SK-N-MC (cell line): Measurements from ENCODE around the gene SRCIN1.

Experiments
- EZH2 ChIP-seq: fragments of 200-600 bp; sonication (generic); IDR thresholded peaks from one replicate; pipeline ENCODE4 v1.6.1; 2017; ENCODE audit warnings: antibody characterized with exemption
- POLR2AphosphoS5 ChIP-seq: IDR thresholded peaks from 2 replicates; pipeline ENCODE4 v1.6.1; 2012; ENCODE audit warnings: mild to moderate bottlenecking, low read depth, low read length, borderline replicate concordance

DNA sequence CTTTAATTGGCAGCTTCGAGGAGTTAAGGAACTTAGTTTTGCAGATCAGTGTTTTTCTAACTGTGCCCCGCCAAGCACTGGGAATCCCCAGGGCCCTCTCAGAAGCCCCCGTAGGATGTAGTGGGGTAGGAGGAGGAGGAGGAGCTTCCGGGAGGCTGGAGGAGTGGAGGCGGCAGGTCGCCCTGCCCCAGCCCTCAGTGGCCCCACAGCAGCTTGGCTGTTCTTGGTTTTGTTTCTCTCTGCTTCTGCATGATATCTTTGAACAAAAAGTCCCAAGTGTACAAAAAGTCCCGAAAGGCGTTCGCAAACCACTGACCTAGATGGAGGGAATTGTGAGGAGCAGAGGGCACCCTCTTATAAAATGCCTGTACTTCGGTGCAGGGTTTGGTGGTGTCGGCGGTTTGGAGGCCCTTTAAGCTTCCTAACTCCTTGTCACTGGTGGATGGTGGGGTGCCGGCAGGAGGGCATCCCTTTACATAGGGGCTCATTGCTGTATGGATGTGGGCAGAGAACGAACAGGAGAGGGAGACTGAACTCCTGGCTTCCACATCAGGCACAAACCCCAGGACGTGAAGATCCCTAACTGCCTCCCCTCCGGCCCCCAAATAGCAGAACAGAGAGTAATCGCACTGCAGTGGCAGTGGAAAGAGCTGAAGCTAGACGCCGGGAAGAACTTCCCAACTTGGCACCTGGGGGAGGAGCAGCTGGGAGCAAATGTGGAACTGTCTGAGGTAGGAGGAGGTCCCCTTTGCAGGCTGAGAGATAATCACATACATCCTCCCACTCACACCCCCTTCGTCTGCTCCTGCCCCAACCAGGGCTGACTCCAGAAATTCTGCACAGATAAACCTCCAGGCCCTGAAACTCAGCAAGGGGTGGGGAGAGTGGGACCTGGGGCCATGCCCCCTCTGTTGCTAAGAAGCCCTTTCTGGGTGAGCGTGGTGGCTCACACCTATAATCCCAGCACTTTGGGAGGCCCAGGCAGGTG, 49.0 kb upstream of the SRCIN1 start:
- no peak for TF ChIP-seq EZH2
- no peak for TF ChIP-seq POLR2AphosphoS5
